BJ (cell line): ENCODE data around the gene COL27A1. TPM values are rescaled to one million over a fixed set of nuclear protein-coding genes. Genes with fewer than 3 reads are reported as not detected.

ENCODE experiments used
- CTCF ChIA-PET: fragments of 350-600 bp; formaldehyde crosslinking; extraction: SDS; loops from one replicate; lab custom pipeline; 2021; ENCODE audit warnings: antibody characterized with exemption, inconsistent platforms; lab: Yijun Ruan, JAX
- POLR2A ChIA-PET: fragments of 300-600 bp; sonication (Branson Sonifier 250); formaldehyde crosslinking; extraction: SDS; loops from one replicate; lab custom pipeline; 2021; ENCODE audit warnings: antibody characterized with exemption; lab: Charles Lee
- DNase-seq: peaks from one replicate; pipeline ENCODE4 v3.0.0-alpha.2; 2011; ENCODE audit warnings: low read depth
- H3K27me3 ChIP-seq: 2 replicates; pipeline ENCODE4 v1.6.0; 2011; ENCODE audit warnings: low read length; ENCODE audit not compliant: control insufficient read depth, insufficient read depth
- H3K36me3 ChIP-seq: 2 replicates; pipeline ENCODE4 v1.5.1; 2011; ENCODE audit warnings: low read length; ENCODE audit not compliant: control insufficient read depth, insufficient read depth
- H3K4me3 ChIP-seq: 2 replicates; pipeline ENCODE4 v1.5.1; 2011; ENCODE audit warnings: low read depth, mild to moderate bottlenecking, control low read depth, low read length
- polyA plus RNA-seq: library from polyadenylated mRNA; depleted of rRNA; stranded (reverse); fragments of >200 nt; gene quantifications from 2 replicates; pipeline ENCODE4 v1.2.3, GENCODE V29; 2011
- TF ChIP-seq, protein P1 (sequence below): IDR thresholded peaks from 2 replicates; pipeline ENCODE4 v1.5.1; 2011; ENCODE audit warnings: low read depth, mild to moderate bottlenecking, control low read depth, inconsistent platforms, low read length, moderate library complexity; ENCODE audit not compliant: insufficient read depth

COL27A1 gene
- polyA plus RNA-seq, 1 experiment, result 16.6 TPM

DNA sequence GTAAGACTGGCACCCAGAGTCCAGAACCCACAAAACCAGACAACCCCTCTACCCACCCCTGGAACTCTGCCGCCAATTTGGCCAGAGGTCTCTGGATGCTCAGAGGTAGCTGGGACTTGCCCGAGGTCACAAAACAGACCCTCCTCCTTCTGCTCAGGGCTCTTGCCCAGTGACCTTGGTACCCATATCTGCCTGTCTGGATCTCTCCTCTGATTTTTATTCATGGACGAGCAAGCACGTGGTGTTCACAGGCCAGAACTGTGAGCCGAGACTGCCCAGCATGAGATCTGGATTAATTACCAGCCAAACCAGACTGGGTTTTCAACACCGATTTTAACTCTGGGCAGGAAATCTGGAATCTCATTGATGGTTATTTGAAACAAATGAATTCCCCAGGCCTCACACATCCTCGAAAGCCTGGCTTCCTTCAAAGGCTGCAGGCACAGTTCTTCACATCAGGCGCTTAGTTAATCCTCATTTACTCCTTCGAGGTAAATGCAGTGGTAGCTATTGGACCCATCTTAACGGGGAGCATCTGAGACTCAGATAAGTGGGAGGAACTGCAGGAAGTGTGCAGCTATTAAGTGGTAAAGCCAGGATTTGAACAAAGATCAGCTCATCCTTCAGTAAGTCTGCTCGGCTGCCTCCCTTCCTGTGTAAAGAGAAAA is 21.4 kb downstream of the COL27A1 start:
- Histone ChIP-seq H3K27me3 (no peaks in the 10 kb centered on the region), H3K36me3 (no peaks in the 10 kb centered on the region; the same call in 1 of the 2 replicates), H3K4me3 (no peak overlapping the region)
- TF ChIP-seq, protein P1, sequence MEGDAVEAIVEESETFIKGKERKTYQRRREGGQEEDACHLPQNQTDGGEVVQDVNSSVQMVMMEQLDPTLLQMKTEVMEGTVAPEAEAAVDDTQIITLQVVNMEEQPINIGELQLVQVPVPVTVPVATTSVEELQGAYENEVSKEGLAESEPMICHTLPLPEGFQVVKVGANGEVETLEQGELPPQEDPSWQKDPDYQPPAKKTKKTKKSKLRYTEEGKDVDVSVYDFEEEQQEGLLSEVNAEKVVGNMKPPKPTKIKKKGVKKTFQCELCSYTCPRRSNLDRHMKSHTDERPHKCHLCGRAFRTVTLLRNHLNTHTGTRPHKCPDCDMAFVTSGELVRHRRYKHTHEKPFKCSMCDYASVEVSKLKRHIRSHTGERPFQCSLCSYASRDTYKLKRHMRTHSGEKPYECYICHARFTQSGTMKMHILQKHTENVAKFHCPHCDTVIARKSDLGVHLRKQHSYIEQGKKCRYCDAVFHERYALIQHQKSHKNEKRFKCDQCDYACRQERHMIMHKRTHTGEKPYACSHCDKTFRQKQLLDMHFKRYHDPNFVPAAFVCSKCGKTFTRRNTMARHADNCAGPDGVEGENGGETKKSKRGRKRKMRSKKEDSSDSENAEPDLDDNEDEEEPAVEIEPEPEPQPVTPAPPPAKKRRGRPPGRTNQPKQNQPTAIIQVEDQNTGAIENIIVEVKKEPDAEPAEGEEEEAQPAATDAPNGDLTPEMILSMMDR, result no peak
- ChIA-PET CTCF (interaction anchor here (1.0 to 5.8 kb wide), 4 partner anchors 20 to 69 kb away, joined by 3 to 42 read pairs (median 6); partner anchors contain the start of gene COL27A1), POLR2A (no interaction called here)
- no peak for DNase-seq

DNA sequence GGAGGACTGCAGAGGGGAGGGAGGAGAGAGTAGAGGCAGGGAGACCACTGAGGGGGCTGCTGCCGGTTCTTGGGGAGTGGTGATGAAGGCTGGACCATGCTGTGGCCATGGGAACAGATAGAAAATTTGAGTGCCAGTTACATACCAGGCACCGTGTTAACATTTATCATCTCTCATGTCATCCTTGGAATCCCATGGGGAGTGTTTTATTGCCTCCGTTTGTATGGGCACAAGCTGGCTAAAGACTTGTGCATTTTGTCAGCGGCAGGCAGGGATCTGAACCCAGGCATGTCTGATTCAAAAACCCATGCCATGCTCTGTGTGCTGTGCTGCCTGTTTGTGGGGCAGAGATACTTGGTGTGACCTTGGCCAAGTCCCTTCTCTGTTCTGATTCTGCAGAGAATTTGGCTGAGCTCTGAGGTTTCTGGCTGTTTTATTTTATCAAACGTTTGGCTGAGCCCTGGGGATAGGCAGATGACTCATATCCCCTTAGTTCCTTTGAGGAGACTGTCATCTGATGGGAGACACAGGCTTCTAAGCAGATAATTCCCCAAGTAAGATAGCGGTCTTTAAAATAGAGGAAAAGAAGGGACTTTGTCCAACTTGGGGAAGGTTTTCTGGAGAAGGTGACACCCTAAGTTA is 22.2 kb downstream of the COL27A1 start:
- Histone ChIP-seq H3K27me3 (no peaks in the 10 kb centered on the region), H3K4me3 (no peak overlapping the region), H3K36me3 (peaks cover 3% of the 10 kb centered on the region)
- POLR2A ChIA-PET, result no interaction called here
- TF ChIP-seq, protein P1, result no peak
- CTCF ChIA-PET, result interaction anchor here (0.8 to 5.8 kb wide), 5 partner anchors 19 to 70 kb away, joined by 3 to 42 read pairs (median 4); partner anchors contain the start of gene COL27A1
- DNase-seq, result no peak

GRCh38 chr9:114178076-114178475 is 22.7 kb downstream of the COL27A1 start:
- ChIA-PET POLR2A (no interaction called here), CTCF (interaction anchor here (0.8 to 5.8 kb wide), 3 partner anchors 23 to 70 kb away, joined by 3 to 42 read pairs (median 7); partner anchors contain the start of gene COL27A1)
- TF ChIP-seq, protein P1, result no peak

DNA sequence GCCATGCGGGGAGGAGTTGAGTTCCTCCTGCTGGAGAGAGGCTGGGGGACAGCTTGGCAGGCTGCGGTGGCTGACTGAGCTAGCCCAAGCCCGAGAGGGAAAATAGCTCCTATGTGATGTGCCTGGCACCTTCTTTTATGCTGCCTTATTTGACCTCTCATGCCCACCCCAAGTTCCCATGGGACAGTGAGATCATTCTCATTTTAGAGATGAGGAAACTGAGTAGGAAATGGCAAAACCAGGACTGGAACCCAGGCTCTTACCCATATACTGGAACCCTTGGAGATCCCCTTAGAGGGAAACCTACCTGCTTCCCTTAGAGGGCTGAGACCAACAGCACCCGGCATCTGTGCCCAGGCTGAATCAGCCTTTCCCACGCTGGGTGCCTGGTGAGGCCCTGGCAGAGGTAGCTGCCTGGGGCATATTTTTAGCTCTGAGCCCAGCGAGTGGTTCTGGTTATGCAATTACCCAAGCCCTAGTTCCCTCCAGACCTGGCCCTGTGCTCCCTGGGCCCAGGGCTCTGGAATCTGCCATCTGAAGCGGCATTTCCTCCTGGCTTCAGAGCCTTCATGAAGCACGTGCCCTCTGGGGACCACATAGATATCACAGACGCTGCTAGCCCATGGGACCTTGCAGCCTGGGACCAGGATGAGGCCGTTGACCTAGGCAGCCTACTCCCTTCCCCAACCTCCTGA is 23.6 kb downstream of the COL27A1 start:
- ChIA-PET CTCF (interaction anchor here (2.8 kb wide), 1 partner anchor 71 kb away, joined by 7 read pairs; no protein-coding TSS in a partner anchor), POLR2A (no interaction called here)
- Histone ChIP-seq H3K4me3 (no peak overlapping the region), H3K36me3 (peaks cover 8% of the 10 kb centered on the region), H3K27me3 (no peaks in the 10 kb centered on the region)
- TF ChIP-seq, protein P1, result no peak
- no peak for DNase-seq

More at GRCh38 chr9:114178076-114178475, 22.7 kb downstream of the COL27A1 start:
- Histone ChIP-seq H3K36me3 (peaks cover 7% of the 10 kb centered on the region), H3K27me3 (no peaks in the 10 kb centered on the region), H3K4me3 (no peak overlapping the region)
- DNase-seq, result no peak

DNA sequence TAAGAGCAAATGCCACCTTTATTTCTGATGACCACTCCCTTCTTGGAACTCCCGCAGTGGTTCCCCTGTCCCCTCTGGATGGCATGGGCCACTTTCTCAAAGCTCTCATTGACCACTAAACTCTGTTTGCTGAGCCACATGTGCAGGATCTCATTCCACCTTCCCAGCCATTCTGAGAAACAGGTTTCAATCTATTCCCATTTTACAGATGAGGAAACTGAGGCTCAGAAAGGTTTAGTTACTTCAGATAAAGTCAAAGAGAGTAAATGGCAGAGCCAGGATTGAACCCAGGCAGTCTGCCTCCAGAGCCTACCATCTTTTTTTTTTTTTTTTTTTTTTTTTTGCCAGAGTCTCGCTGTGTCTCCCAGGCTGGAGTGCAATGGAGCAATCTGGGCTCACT is 24.2 kb downstream of the COL27A1 start:
- CTCF ChIA-PET, result interaction anchor here (2.8 kb wide), 1 partner anchor 72 kb away, joined by 7 read pairs; no protein-coding TSS in a partner anchor
- Histone ChIP-seq H3K36me3 (peaks cover 8% of the 10 kb centered on the region), H3K4me3 (no peak overlapping the region), H3K27me3 (no peaks in the 10 kb centered on the region)
- POLR2A ChIA-PET, result no interaction called here
- DNase-seq, result no peak
- TF ChIP-seq, protein P1, result no peak
